K562 (cell line): Measurements from ENCODE around the gene GNAI3. TPM values are rescaled to one million over a fixed set of nuclear protein-coding genes. Genes with fewer than 3 reads are reported as not detected.

ENCODE experiments used
- ATAC-seq: fragments of 200-7000 bp; cut with Tn5 transposase; 3 replicates; pipeline ENCODE4 v1.9.1; 2020; ENCODE audit warnings: moderate library complexity
- BruUV-seq: library from RNA; stranded (reverse); fragments of 400-500 nt; replicated peaks from 2 replicates; lab custom pipeline; 2021; lab: Mats Ljungman, UMichigan
- CTCF ChIA-PET: fragments of 300-600 bp; formaldehyde crosslinking; extraction: SDS; loops from one replicate; lab custom pipeline; 2021; ENCODE audit warnings: low intra/inter-chr PET ratio; lab: Yijun Ruan, JAX
- POLR2A ChIA-PET: fragments of 300-600, 350-650 bp; sonication (Branson Sonifier 250); formaldehyde crosslinking; extraction: SDS; loops from one replicate; lab custom pipeline; 2021; ENCODE audit warnings: antibody characterized with exemption, inconsistent platforms; lab: Yijun Ruan, JAX
- DNase-seq, 4 experiments: peaks; one replicate each; pipeline versions ENCODE4 v3.0.0 to v3.0.0-alpha.2; 2011 to 2018; ENCODE audit warnings: low spot score in 3 of 4, mixed read lengths in 3 of 4; ENCODE audit errors: extremely low read depth in 1 of 4
- FAIRE-seq: peaks from 2 replicates; lab custom pipeline; 2011; peaks lifted over from hg19 to GRCh38; lab: Jason Lieb, UNC
- H2AFZ ChIP-seq: 2 replicates; pipeline ENCODE4 v1.6.0; 2011; ENCODE audit warnings: low read depth, low read length, control low read depth, inconsistent platforms
- H3K27ac ChIP-seq: fragments of 200-600 bp; 3 replicates; pipeline ENCODE4 v1.8.0; 2011; ENCODE audit warnings: low read depth, mild to moderate bottlenecking, control low read depth, inconsistent platforms, low read length, moderate library complexity, mixed read lengths; ENCODE audit errors: extremely low read depth
- H3K27me3 ChIP-seq, 2 experiments: fragments of 300-600 bp in 1 of 2; 2 replicates in 1 of 2; 3 replicates in 1 of 2; pipeline versions ENCODE4 v1.6.0 to v1.8.0; 2011; ENCODE audit warnings: inconsistent platforms in 2 of 2, low read length in 2 of 2, mild to moderate bottlenecking in 1 of 2, mixed read lengths in 1 of 2, moderate library complexity in 1 of 2; ENCODE audit not compliant: control insufficient read depth in 2 of 2, insufficient read depth in 2 of 2
- H3K36me3 ChIP-seq: fragments of 300-600 bp; 3 replicates; pipeline ENCODE4 v1.8.0; 2011; ENCODE audit warnings: mild to moderate bottlenecking, low read length, inconsistent platforms; ENCODE audit not compliant: control insufficient read depth, insufficient read depth
- H3K4me1 ChIP-seq, 2 experiments: fragments of 200-600 bp in 1 of 2; replicated peaks in 1 of 2; 2 replicates in 1 of 2; 3 replicates in 1 of 2; pipeline versions ENCODE4 v1.5.1 to v1.8.0; 2011; ENCODE audit warnings: inconsistent platforms in 2 of 2, low read length in 2 of 2, mild to moderate bottlenecking in 1 of 2, mixed read lengths in 1 of 2, moderate library complexity in 1 of 2; ENCODE audit not compliant: control insufficient read depth in 2 of 2, insufficient read depth in 2 of 2
- H3K4me2 ChIP-seq: 2 replicates; pipeline ENCODE4 v1.6.1; 2011; ENCODE audit warnings: low read length, control low read depth, inconsistent platforms, mixed read lengths; ENCODE audit not compliant: insufficient read depth
- H3K4me3 ChIP-seq: fragments of 200-600 bp; sonication (generic), shearing (Covaris generic); 2 replicates; pipeline ENCODE4 v1.5.1; 2016; ENCODE audit warnings: control low read depth, inconsistent platforms
- H3K79me2 ChIP-seq: fragments of 200-600 bp; 3 replicates; pipeline ENCODE4 v1.8.0; 2011; ENCODE audit warnings: low read length, inconsistent platforms; ENCODE audit not compliant: control insufficient read depth, insufficient read depth
- H3K9ac ChIP-seq, 2 experiments: 2 replicates each; pipeline versions ENCODE4 v1.6.0 to v1.6.1; 2011; ENCODE audit warnings: low read depth in 2 of 2, low read length in 2 of 2, control low read depth in 1 of 2, inconsistent platforms in 1 of 2, mild to moderate bottlenecking in 1 of 2, mixed read lengths in 1 of 2; ENCODE audit not compliant: insufficient read depth in 1 of 2
- H3K9me1 ChIP-seq: one replicate; pipeline ENCODE4 v1.6.0; 2011; ENCODE audit warnings: inconsistent platforms, mild to moderate bottlenecking, low read length, moderate library complexity; ENCODE audit not compliant: control insufficient read depth, insufficient read depth
- H3K9me3 ChIP-seq: replicated peaks from 2 replicates; pipeline ENCODE4 v1.5.1; 2011; ENCODE audit warnings: low read depth, low read length, inconsistent platforms; ENCODE audit not compliant: control insufficient read depth, insufficient read depth
- H4K20me1 ChIP-seq: replicated peaks from 2 replicates; pipeline ENCODE4 v1.6.1; 2011; ENCODE audit warnings: low read length, inconsistent platforms, mixed read lengths; ENCODE audit not compliant: control insufficient read depth, insufficient read depth
- CXXC5 ChIP-seq: fragments of 250-450 bp; sonication (Bioruptor Pico); IDR thresholded peaks from 2 replicates; pipeline ENCODE4 v1.8.0; 2022; ENCODE audit warnings: inconsistent platforms, mild to moderate bottlenecking, moderate library complexity
- GTF2E2 ChIP-seq: fragments of 200-800 bp; sonication (Bioruptor generic); IDR thresholded peaks from 2 replicates; pipeline ENCODE4 v1.6.1; 2016; ENCODE audit warnings: missing genetic modification characterization, missing compliant biosample characterization
- HNRNPUL1 ChIP-seq: fragments of 200-400 bp; formaldehyde crosslinking; IDR thresholded peaks from 2 replicates; pipeline ENCODE4 v1.6.1; 2017; ENCODE audit warnings: low read length
- HSF4 ChIP-seq: fragments of 250-450 bp; sonication (Bioruptor Pico); IDR thresholded peaks from 2 replicates; pipeline ENCODE4 v2.1.2; 2022; ENCODE audit warnings: mild to moderate bottlenecking, moderate library complexity, borderline replicate concordance
- NKRF ChIP-seq: fragments of 450-650 bp; IDR thresholded peaks from 2 replicates; pipeline ENCODE4 v1.6.1; 2016; ENCODE audit warnings: borderline replicate concordance
- PTBP1 ChIP-seq: fragments of 200-400 bp; formaldehyde crosslinking; IDR thresholded peaks from 2 replicates; pipeline ENCODE4 v1.6.1; 2017; ENCODE audit warnings: low read depth, low read length
- RBM15 ChIP-seq: fragments of 200-400 bp; formaldehyde crosslinking; IDR thresholded peaks from 2 replicates; pipeline ENCODE4 v1.6.1; 2018; ENCODE audit warnings: mild to moderate bottlenecking, low read length, moderate library complexity; ENCODE audit not compliant: insufficient read depth
- THAP12 ChIP-seq: fragments of 250-450 bp; sonication (Bioruptor Pico); IDR thresholded peaks from 2 replicates; pipeline ENCODE4 v1.9.0; 2021; ENCODE audit warnings: mild to moderate bottlenecking, inconsistent platforms
- ZFPM2 ChIP-seq: fragments of 250-450 bp; sonication (Bioruptor Pico); IDR thresholded peaks from 2 replicates; pipeline ENCODE4 v1.5.1; 2022; ENCODE audit warnings: mild to moderate bottlenecking
- ZZZ3 ChIP-seq: fragments of 450-650 bp; IDR thresholded peaks from 2 replicates; pipeline ENCODE4 v1.6.1; 2016; ENCODE audit warnings: antibody characterized with exemption, mild to moderate bottlenecking, moderate library complexity
- WGBS: fragments of 100-300 bp; shearing (Covaris generic); methylation state at CpG from one replicate; pipeline ENCODE4 v1.1.6; 2016; ENCODE audit warnings: low coverage, mixed read lengths; ENCODE audit not compliant: insufficient coverage; ENCODE audit errors: missing lambda C conversion rate; 5-methylcytosine and 5-hydroxymethylcytosine counted together
- in situ Hi-C: fragments of 300-500 bp; cut with MboI; formaldehyde crosslinking; loops from 4 replicates; pipeline ENCODE4 v1.15.0; 2018; ENCODE audit warnings: inconsistent platforms, mixed read lengths
- intact Hi-C: fragments of 100-400 bp; cut with micrococcal nuclease; formaldehyde crosslinking; loops from 2 replicates; pipeline ENCODE4 v1.14.2; 2022
- polyA plus RNA-seq, 8 experiments: library from polyadenylated mRNA; depleted of rRNA in 4 of 8; stranded (reverse) in 5 of 8; unstranded in 3 of 8; fragments of >200 nt; fragmentation: Nextera tagmentation in 2 of 8; fragmentation: Illumina TruSeq in 1 of 8; extraction: Ambion mirVana in 2 of 8; extraction: Trizol in 1 of 8; gene quantifications; 2 replicates each; pipeline versions ENCODE4 v1.2.1 to v1.2.3, GENCODE V29; 2011 to 2014; ENCODE audit warnings: inconsistent platforms in 1 of 8, missing spikeins in 1 of 8
- total RNA-seq, 7 experiments: library from RNA; depleted of rRNA in 6 of 7; stranded (reverse); fragments of >200 nt in 6 of 7; fragmentation: Illumina TruSeq in 2 of 7; extraction: Trizol in 2 of 7; gene quantifications; 2 replicates each; pipeline versions ENCODE4 v1.2.1 to v1.2.3, GENCODE V29; 2011 to 2021; ENCODE audit warnings: low replicate concordance in 1 of 7
- TF ChIP-seq, protein P1 (sequence below): sonication (generic); formaldehyde crosslinking; IDR thresholded peaks from 2 replicates; pipeline ENCODE4 v1.8.1; 2022; ENCODE audit warnings: missing genetic modification reagents
- TF ChIP-seq, protein P2 (sequence below): fragments of 450-650 bp; formaldehyde crosslinking; IDR thresholded peaks from 2 replicates; pipeline ENCODE4 v1.4.0; 2022; ENCODE audit warnings: missing genetic modification characterization

The GNAI3 gene
- total and polyA plus RNA-seq, 9 of the 15 experiments (the other 6 are each of a cell fraction or from before 2014, with no cell fraction given): 6.3 to 13.2 (median 8.9) TPM

DNA sequence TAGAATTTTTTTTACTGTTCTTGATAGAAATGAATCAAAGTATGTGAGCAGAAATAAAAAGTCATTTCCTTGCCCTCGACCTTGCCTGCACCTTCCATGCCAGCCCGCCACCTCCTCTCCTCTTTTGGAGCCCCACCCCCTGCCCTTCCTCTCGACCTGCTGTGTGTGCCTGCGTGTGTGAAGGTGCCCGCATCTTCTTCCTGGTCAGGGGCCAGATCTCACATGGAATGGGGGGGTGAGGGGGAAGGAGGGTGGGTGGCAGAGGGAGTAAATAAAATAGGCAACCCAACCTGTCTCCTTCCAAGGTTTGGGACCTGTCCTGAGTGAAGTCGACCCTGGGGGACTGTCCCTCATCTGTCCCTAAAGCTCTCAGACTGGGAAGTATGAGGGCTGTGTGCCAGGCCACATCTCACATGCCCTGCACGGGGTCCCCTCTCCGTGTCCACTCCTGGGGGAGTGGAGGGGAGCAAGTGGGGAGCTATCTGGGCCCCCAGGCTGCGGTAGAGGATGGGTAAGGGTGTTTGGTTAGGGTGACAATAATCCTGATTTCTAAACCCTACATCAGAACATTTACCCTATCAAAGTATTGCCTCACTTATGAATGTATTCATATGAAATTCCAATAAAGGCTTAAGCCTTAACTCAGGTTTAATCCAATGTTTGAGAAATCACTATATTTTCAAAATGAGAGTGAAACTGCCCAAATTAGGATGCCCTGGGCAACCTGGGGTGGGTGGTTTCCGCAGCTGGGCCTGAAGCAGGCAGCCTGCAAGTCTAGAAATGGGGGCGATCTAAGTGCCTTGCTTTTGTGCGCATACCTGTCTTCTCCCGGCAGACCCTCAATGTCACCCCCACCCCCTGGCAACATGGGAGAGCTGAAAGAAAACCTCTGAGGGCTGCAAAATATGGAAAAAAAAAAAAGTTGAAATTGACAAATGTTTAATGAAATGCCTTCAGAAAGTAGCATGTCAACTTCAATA lies 86.6 kb downstream of the GNAI3 start:
- Histone ChIP-seq H3K79me2 (no peaks in the 10 kb centered on the region), H3K9me1 (no peaks in the 10 kb centered on the region), H3K9me3 (no peaks in the 10 kb centered on the region), H3K4me1 (peaks cover 11 to 36% of the 10 kb centered on the region in 2 experiments), H2AFZ (no peak overlapping the region), H3K27ac (no peak overlapping the region), H3K9ac (peak overlapping the region in 1 of 2 experiments; percentile 21; a peak in 1 of 4 replicates), H3K27me3 (no peaks in the 10 kb centered on the region; a peak in 1 of 5 replicates), H3K36me3 (peaks cover 20% of the 10 kb centered on the region; the same call in 2 of the 3 replicates), H3K4me2 (no peak overlapping the region), H4K20me1 (0 out of 2 replicates have a peak, but pooled peaks cover 4% of the 10 kb centered on the region), H3K4me3 (no peak overlapping the region)
- ATAC-seq (no peak), DNase-seq (no peak), FAIRE-seq (no peak)
- intact Hi-C loops: no loop called here
- ChIA-PET CTCF (no interaction called here), POLR2A (interaction anchor here (0.7 to 2.4 kb wide), 6 partner anchors 12 to 349 kb away, joined by 3 to 7 read pairs (median 4); partner anchors contain the start of genes AHCYL1 and GNAI3)
- WGBS: 35% methylated on average over 13 of the region's 13 CpGs
- in situ Hi-C loops: no loop called here
- BruUV-seq: no TSS peak
- TF ChIP-seq THAP12 (CRISPR knock-in tag): no peak
- TF ChIP-seq, protein P1, sequence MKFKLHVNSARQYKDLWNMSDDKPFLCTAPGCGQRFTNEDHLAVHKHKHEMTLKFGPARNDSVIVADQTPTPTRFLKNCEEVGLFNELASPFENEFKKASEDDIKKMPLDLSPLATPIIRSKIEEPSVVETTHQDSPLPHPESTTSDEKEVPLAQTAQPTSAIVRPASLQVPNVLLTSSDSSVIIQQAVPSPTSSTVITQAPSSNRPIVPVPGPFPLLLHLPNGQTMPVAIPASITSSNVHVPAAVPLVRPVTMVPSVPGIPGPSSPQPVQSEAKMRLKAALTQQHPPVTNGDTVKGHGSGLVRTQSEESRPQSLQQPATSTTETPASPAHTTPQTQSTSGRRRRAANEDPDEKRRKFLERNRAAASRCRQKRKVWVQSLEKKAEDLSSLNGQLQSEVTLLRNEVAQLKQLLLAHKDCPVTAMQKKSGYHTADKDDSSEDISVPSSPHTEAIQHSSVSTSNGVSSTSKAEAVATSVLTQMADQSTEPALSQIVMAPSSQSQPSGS: no peak
- no peak for TF ChIP-seq PTBP1
- TF ChIP-seq NKRF: no peak
- no peak for TF ChIP-seq HSF4
- no peak for TF ChIP-seq CXXC5 (CRISPR knock-in tag)
- no peak for TF ChIP-seq GTF2E2
- no peak for TF ChIP-seq RBM15
- no peak for TF ChIP-seq ZFPM2 (CRISPR knock-in tag)
- no peak for TF ChIP-seq ZZZ3
- no peak for TF ChIP-seq HNRNPUL1
- TF ChIP-seq, protein P2, sequence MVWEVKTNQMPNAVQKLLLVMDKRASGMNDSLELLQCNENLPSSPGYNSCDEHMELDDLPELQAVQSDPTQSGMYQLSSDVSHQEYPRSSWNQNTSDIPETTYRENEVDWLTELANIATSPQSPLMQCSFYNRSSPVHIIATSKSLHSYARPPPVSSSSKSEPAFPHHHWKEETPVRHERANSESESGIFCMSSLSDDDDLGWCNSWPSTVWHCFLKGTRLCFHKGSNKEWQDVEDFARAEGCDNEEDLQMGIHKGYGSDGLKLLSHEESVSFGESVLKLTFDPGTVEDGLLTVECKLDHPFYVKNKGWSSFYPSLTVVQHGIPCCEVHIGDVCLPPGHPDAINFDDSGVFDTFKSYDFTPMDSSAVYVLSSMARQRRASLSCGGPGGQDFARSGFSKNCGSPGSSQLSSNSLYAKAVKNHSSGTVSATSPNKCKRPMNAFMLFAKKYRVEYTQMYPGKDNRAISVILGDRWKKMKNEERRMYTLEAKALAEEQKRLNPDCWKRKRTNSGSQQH (CRISPR knock-in tag): no peak
